Measurements from ENCODE around the gene ZNF526.

ZNF526 gene

GRCh38 chr19:42268142-42268703, 48.1 kb downstream of the ZNF526 start (continued):
- TF ChIP-seq KLF10 (tag by site-specific recombination; IDR thresholded peaks at IDR 0.05), result peak; percentile 95
- TF ChIP-seq ZNF488 (tag by site-specific recombination; IDR thresholded peaks at IDR 0.05), result no peak
- peak; percentile 34; the same call in 1 of the 2 replicates for TF ChIP-seq PRDM1 (tag by site-specific recombination; IDR thresholded peaks at IDR 0.05)
- TF ChIP-seq SCRT1 (tag by site-specific recombination; IDR thresholded peaks at IDR 0.05; ENCODE audit: borderline replicate concordance), result peak; percentile 94
- no peak for TF ChIP-seq ZSCAN16 (tag by site-specific recombination; IDR thresholded peaks at IDR 0.05)
- peak; percentile 80 for TF ChIP-seq KLF8 (tag by site-specific recombination; IDR thresholded peaks at IDR 0.05)
- peak; percentile 50; the same call in 1 of the 2 replicates for TF ChIP-seq ZNF501 (tag by site-specific recombination; IDR thresholded peaks at IDR 0.05)
- peak; percentile 31; the same call in 1 of the 2 replicates for TF ChIP-seq FEZF1 (tag by site-specific recombination; IDR thresholded peaks at IDR 0.05)
- peak; percentile 87 for TF ChIP-seq ZBTB21 (tag by site-specific recombination; IDR thresholded peaks at IDR 0.05)
- 0 out of 2 replicates have a peak, but pooled peaks have one; percentile 9 for TF ChIP-seq ZSCAN18 (tag by site-specific recombination; IDR thresholded peaks at IDR 0.05)
- TF ChIP-seq ELK4 (IDR thresholded peaks at IDR 0.05; ENCODE audit: borderline replicate concordance, low read depth, low read length), result no peak
- TF ChIP-seq ZNF629 (tag by site-specific recombination; IDR thresholded peaks at IDR 0.05), result peak; percentile 95
- peak; percentile 93 for TF ChIP-seq GLIS2 (tag by site-specific recombination; IDR thresholded peaks at IDR 0.05)
- no peak for TF ChIP-seq ZNF302 (tag by site-specific recombination; IDR thresholded peaks at IDR 0.05; ENCODE audit: low read depth)
- TF ChIP-seq ZFP69B (tag by site-specific recombination; IDR thresholded peaks at IDR 0.05), result peak; percentile 67; the same call in 1 of the 2 replicates

- H3K4me1 ChIP-seq (ENCODE audit: control insufficient read depth, insufficient read depth, low read length), result peaks cover 16% of the 10 kb centered on the region
- H3K36me3 ChIP-seq (ENCODE audit: control insufficient read depth in 2 of 2, insufficient read depth in 1 of 2, low read length in 2 of 2), result peaks cover 5 to 27% of the 10 kb centered on the region in 2 experiments
- H3K4me3 ChIP-seq (ENCODE audit: low read depth, low read length), result peak within 1 kb of the TSS; percentile 77
- peak within 1 kb of the TSS; percentile 98 for H3K27ac ChIP-seq (ENCODE audit: extremely low read depth, low read depth, low read length)
- ChIA-PET POLR2A (interaction anchor here (1.0 to 2.7 kb wide), 4 partner anchors 9 to 26 kb away, joined by 6 to 18 read pairs (median 10); partner anchors contain the start of gene GSK3A), CTCF (interaction anchor here (1.4 to 2.7 kb wide), 2 partner anchors 11 to 24 kb away, joined by 3 to 28 read pairs; no protein-coding TSS in a partner anchor)
- H3K9me3 ChIP-seq (ENCODE audit: control insufficient read depth, insufficient read depth, low read depth, low read length), result no peaks in the 10 kb centered on the region
- TF ChIP-seq GLIS2 (tag by site-specific recombination; IDR thresholded peaks at IDR 0.05) (peak; percentile 72), ZNF600 (tag by site-specific recombination; IDR thresholded peaks at IDR 0.05) (peak; percentile 97), ZNF350 (tag by site-specific recombination; IDR thresholded peaks at IDR 0.05) (peak; percentile 95), ZNF362 (tag by site-specific recombination; IDR thresholded peaks at IDR 0.05) (peak; percentile 97), SCRT1 (tag by site-specific recombination; IDR thresholded peaks at IDR 0.05; ENCODE audit: borderline replicate concordance) (peak; percentile 89), SCRT2 (tag by site-specific recombination; IDR thresholded peaks at IDR 0.05) (peak; percentile 97), ZNF302 (tag by site-specific recombination; IDR thresholded peaks at IDR 0.05; ENCODE audit: low read depth) (no peak), ZNF580 (tag by site-specific recombination; IDR thresholded peaks at IDR 0.05) (peak; percentile 94), SP2 (tag by site-specific recombination; IDR thresholded peaks at IDR 0.05) (peak; percentile 99), PBX3 (CRISPR knock-in tag; IDR thresholded peaks at IDR 0.05) (peak; percentile 100), ZNF324 (tag by site-specific recombination; IDR thresholded peaks at IDR 0.05) (no peak), ZNF76 (tag by site-specific recombination; IDR thresholded peaks at IDR 0.05; ENCODE audit: borderline replicate concordance, low read depth) (peak; percentile 98), ZNF561 (tag by site-specific recombination; IDR thresholded peaks at IDR 0.05; ENCODE audit: borderline replicate concordance) (no peak; the same call in 1 of the 2 replicates), ZNF513 (tag by site-specific recombination; IDR thresholded peaks at IDR 0.05) (no peak), KLF10 (tag by site-specific recombination; IDR thresholded peaks at IDR 0.05) (no peak; the same call in 1 of the 2 replicates), SP3 (tag by site-specific recombination; IDR thresholded peaks at IDR 0.05) (peak; percentile 99)
Measured at GRCh38 chr19:42268704-42269477, 48.8 kb downstream of the ZNF526 start, which contains the start of gene CIC. CIC (plus strand) TSS chr19:42269252; CDS start chr19:42271784, 2,532 bp downstream.

All from HEK293 (cell line).